ENCODE results near the gene GRK5. TPM values are rescaled to one million over a fixed set of nuclear protein-coding genes. Genes with fewer than 3 reads are reported as not detected.

GRK5 gene
- total RNA-seq, 2 donors from 2014 or later = 13.9 to 28.5 TPM

GRCh38 chr10:119323085-119324016, 116.0 kb downstream of the GRK5 start:
- peaks cover 17% of the 10 kb centered on the region for H3K4me1 Mint-ChIP-seq
- DNase-seq = no peak
- peaks cover 5% of the 10 kb centered on the region for H3K36me3 Mint-ChIP-seq (ENCODE audit: low read depth)
- ATAC-seq = no peak
- H3K27ac Mint-ChIP-seq = peak overlapping the region; percentile 86
- no peaks in the 10 kb centered on the region for H3K27me3 Mint-ChIP-seq
- no peak overlapping the region for H3K4me3 Mint-ChIP-seq
- no peaks in the 10 kb centered on the region for H3K9me3 ChIP-seq (ENCODE audit: control insufficient read depth, low read length, poor library complexity, severe bottlenecking)

DNA sequence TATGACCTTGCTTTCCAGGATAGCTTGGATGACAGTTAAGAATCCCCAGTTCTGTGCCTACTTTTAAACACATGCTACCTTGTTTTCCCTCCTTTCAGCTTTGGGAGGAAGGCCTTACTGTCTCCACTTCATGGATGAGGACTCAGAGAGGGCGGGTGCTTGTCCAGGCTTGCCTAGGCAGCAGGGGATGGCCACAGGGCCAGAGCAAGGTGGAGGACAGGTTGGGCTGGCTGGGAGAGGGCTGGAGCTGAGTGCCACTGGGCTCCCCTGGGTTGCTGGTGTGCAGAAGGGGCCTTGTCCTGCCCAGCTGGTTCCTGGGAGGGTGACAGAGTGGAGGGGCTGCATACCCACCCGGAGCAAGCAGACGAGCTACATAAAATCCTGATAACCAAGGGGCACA, 117.8 kb downstream of the GRK5 start:
- no peak for ATAC-seq
- no peak for DNase-seq
- Mint-ChIP-seq H3K4me1 (peaks cover 8% of the 10 kb centered on the region), H3K36me3 (ENCODE audit: low read depth) (peaks cover 4% of the 10 kb centered on the region), H3K27me3 (no peaks in the 10 kb centered on the region), H3K27ac (peak overlapping the region; percentile 53), H3K4me3 (no peak overlapping the region)
- H3K9me3 ChIP-seq (ENCODE audit: control insufficient read depth, low read length, poor library complexity, severe bottlenecking) = no peaks in the 10 kb centered on the region

GRCh38 chr10:119326167-119326566, 118.8 kb downstream of the GRK5 start:
- Mint-ChIP-seq H3K4me1 (peaks cover 7% of the 10 kb centered on the region), H3K27ac (no peak overlapping the region), H3K27me3 (no peaks in the 10 kb centered on the region), H3K4me3 (no peak overlapping the region), H3K36me3 (ENCODE audit: low read depth) (no peaks in the 10 kb centered on the region)
- no peaks in the 10 kb centered on the region for H3K9me3 ChIP-seq (ENCODE audit: control insufficient read depth, low read length, poor library complexity, severe bottlenecking)
- ATAC-seq (no peak), DNase-seq (no peak)

DNA sequence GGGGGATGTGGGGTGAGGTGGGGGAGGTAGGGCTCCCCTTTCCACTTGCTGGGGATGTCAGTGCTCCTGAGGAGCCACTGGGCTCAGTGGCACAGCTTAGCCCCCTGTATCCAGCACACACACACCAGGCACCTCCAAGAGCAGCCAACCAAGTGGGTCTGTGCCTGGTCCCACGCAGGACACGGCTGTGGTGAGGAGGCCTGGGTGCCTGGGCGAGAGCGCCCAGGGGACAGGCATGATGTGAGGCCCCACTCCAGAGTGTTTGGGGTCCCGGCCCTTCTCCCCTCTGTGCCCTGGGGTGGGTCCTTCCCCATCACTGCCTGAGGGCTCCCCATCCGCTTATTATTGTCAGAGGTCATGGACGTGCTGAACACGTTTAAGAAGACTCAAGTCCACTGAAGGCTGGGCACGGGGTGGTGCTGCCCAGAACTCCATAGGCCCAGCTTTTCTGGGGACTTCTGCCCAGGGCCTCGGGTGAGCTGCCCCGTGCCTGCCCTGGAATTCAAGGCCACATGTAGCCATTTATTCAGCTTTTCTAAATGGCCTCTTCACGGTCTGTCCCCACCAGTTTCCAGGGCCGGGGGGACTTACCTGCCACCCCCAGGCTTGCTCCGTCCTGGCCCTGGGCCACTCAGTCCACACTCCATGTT, 119.8 kb downstream of the GRK5 start:
- no peaks in the 10 kb centered on the region for H3K9me3 ChIP-seq (ENCODE audit: control insufficient read depth, low read length, poor library complexity, severe bottlenecking)
- DNase-seq (no peak), ATAC-seq (no peak)
- no peak overlapping the region for H3K27ac Mint-ChIP-seq
- no peak overlapping the region for H3K4me3 Mint-ChIP-seq
- peaks cover 6% of the 10 kb centered on the region for H3K4me1 Mint-ChIP-seq
- H3K27me3 Mint-ChIP-seq = no peaks in the 10 kb centered on the region
- no peaks in the 10 kb centered on the region for H3K36me3 Mint-ChIP-seq (ENCODE audit: low read depth)

DNA sequence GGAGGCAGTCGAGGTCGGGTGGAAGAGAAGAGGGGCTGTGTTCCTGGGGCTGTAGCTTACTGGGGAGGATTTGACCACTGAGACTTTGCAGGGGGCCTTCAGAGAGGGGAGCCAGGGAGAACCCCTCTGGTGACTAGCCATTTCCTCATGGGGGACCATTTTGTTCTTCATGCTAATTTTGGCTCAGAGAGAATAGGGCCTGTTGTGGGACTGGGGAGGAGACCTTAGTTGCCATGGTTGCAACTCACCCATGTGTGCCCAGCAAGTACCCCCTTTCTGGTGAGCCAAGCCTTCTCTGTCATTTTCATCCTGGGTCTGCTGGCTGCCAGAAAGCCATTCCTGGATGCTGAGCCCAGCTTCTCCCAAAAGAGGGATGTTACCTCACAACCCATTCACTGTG, 120.9 kb downstream of the GRK5 start:
- peaks cover 3% of the 10 kb centered on the region for H3K36me3 Mint-ChIP-seq (ENCODE audit: low read depth)
- peak overlapping the region; percentile 53 for H3K27ac Mint-ChIP-seq
- no peaks in the 10 kb centered on the region for H3K9me3 ChIP-seq (ENCODE audit: control insufficient read depth, low read length, poor library complexity, severe bottlenecking)
- no peaks in the 10 kb centered on the region for H3K27me3 Mint-ChIP-seq
- DNase-seq (no peak), ATAC-seq (no peak)
- no peak overlapping the region for H3K4me3 Mint-ChIP-seq
- H3K4me1 Mint-ChIP-seq = peaks cover 7% of the 10 kb centered on the region

- no peak for ATAC-seq
- H3K9me3 ChIP-seq (ENCODE audit: control insufficient read depth, low read length, poor library complexity, severe bottlenecking) = no peaks in the 10 kb centered on the region
- Mint-ChIP-seq H3K4me3 (no peak overlapping the region), H3K27me3 (no peaks in the 10 kb centered on the region), H3K27ac (no peak overlapping the region), H3K36me3 (ENCODE audit: low read depth) (peaks cover 3% of the 10 kb centered on the region), H3K4me1 (peaks cover 9% of the 10 kb centered on the region)
- no peak for DNase-seq
These were observed 123.0 kb downstream of the GRK5 start for GRCh38 chr10:119330342-119330741.

DNA sequence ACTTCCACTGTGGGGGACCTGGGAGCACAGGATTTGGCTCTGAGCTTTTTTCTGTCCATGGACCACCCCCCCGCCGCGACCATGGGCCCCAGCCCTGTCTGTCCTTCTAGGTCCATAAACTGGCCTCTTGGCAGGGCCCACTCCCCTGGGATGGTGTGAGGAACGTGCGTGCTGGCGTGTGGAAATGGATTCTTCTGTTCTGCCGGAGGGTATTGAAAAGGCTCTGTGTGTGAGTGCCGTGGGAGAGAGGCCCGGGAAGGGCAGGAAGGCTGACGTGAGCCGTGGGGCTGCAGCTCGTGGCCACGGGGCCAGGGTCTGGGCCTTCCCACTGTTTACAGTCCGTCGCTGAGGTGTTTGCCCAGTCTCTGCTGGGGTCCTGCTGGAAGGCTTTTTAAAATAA, 123.7 kb downstream of the GRK5 start:
- peaks cover 9% of the 10 kb centered on the region for H3K4me1 Mint-ChIP-seq
- peaks cover 3% of the 10 kb centered on the region for H3K36me3 Mint-ChIP-seq (ENCODE audit: low read depth)
- ATAC-seq = no peak
- no peaks in the 10 kb centered on the region for H3K27me3 Mint-ChIP-seq
- no peaks in the 10 kb centered on the region for H3K9me3 ChIP-seq (ENCODE audit: control insufficient read depth, low read length, poor library complexity, severe bottlenecking)
- DNase-seq = no peak
- no peak overlapping the region for H3K4me3 Mint-ChIP-seq
- H3K27ac Mint-ChIP-seq = no peak overlapping the region

GRCh38 chr10:119333146-119333792, 125.9 kb downstream of the GRK5 start:
- DNase-seq (no peak), ATAC-seq (no peak)
- peaks cover 9% of the 10 kb centered on the region for H3K4me1 Mint-ChIP-seq
- H3K9me3 ChIP-seq (ENCODE audit: control insufficient read depth, low read length, poor library complexity, severe bottlenecking) = no peaks in the 10 kb centered on the region
- H3K27ac Mint-ChIP-seq = peak overlapping the region; percentile 79
- no peak overlapping the region for H3K4me3 Mint-ChIP-seq
- H3K36me3 Mint-ChIP-seq (ENCODE audit: low read depth) = peaks cover 3% of the 10 kb centered on the region
- H3K27me3 Mint-ChIP-seq = no peaks in the 10 kb centered on the region

- H3K4me1 Mint-ChIP-seq = peaks cover 13% of the 10 kb centered on the region
- ATAC-seq (no peak), DNase-seq (no peak)
- no peaks in the 10 kb centered on the region for H3K9me3 ChIP-seq (ENCODE audit: control insufficient read depth, low read length, poor library complexity, severe bottlenecking)
- no peak overlapping the region for H3K4me3 Mint-ChIP-seq
- H3K27me3 Mint-ChIP-seq = no peaks in the 10 kb centered on the region
- H3K36me3 Mint-ChIP-seq (ENCODE audit: low read depth) = peaks cover 3% of the 10 kb centered on the region
- H3K27ac Mint-ChIP-seq = peak overlapping the region; percentile 16
These were observed 128.4 kb downstream of the GRK5 start for GRCh38 chr10:119335671-119336353.

GRCh38 chr10:119336599-119336998, 129.2 kb downstream of the GRK5 start:
- ATAC-seq (no peak), DNase-seq (no peak)
- no peaks in the 10 kb centered on the region for H3K9me3 ChIP-seq (ENCODE audit: control insufficient read depth, low read length, poor library complexity, severe bottlenecking)
- Mint-ChIP-seq H3K36me3 (ENCODE audit: low read depth) (peaks cover 3% of the 10 kb centered on the region), H3K4me3 (no peak overlapping the region), H3K27ac (no peak overlapping the region), H3K4me1 (peaks cover 18% of the 10 kb centered on the region), H3K27me3 (no peaks in the 10 kb centered on the region)

DNA sequence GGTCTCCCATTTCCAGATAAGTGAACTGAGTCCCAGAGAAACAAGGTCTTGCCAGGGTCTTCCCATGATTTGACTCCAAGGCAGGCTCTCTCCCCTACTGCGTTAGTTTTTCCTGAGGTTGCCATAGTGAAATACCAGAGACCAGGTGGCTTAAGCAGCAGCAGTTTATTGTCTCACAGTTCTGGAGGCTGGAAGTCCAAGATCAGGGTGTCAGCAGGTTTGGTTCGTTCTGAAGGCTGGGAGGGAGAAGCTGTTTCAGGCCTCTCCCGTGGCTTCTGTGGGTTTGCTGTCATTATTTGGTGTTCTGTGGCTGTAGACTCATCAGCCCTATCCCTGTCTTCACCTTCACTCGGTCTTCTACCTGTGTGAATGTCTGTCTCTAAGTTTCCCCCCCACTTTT, 129.9 kb downstream of the GRK5 start:
- Mint-ChIP-seq H3K4me1 (peaks cover 20% of the 10 kb centered on the region), H3K27ac (no peak overlapping the region), H3K27me3 (no peaks in the 10 kb centered on the region), H3K36me3 (ENCODE audit: low read depth) (peaks cover 3% of the 10 kb centered on the region), H3K4me3 (no peak overlapping the region)
- DNase-seq (no peak), ATAC-seq (no peak)
- no peaks in the 10 kb centered on the region for H3K9me3 ChIP-seq (ENCODE audit: control insufficient read depth, low read length, poor library complexity, severe bottlenecking)

- peaks cover 19% of the 10 kb centered on the region for H3K4me1 Mint-ChIP-seq
- ATAC-seq (no peak), DNase-seq (no peak)
- H3K27me3 Mint-ChIP-seq = no peaks in the 10 kb centered on the region
- peaks cover under 1% of the 10 kb centered on the region for H3K36me3 Mint-ChIP-seq (ENCODE audit: low read depth)
- no peak overlapping the region for H3K27ac Mint-ChIP-seq
- H3K4me3 Mint-ChIP-seq = no peak overlapping the region
- no peaks in the 10 kb centered on the region for H3K9me3 ChIP-seq (ENCODE audit: control insufficient read depth, low read length, poor library complexity, severe bottlenecking)
These were observed 130.5 kb downstream of the GRK5 start for GRCh38 chr10:119337796-119338432.

Measured in T-helper 17 cell (primary cell).